ENCODE measurements around the gene CBFB.

The CBFB gene

DNA sequence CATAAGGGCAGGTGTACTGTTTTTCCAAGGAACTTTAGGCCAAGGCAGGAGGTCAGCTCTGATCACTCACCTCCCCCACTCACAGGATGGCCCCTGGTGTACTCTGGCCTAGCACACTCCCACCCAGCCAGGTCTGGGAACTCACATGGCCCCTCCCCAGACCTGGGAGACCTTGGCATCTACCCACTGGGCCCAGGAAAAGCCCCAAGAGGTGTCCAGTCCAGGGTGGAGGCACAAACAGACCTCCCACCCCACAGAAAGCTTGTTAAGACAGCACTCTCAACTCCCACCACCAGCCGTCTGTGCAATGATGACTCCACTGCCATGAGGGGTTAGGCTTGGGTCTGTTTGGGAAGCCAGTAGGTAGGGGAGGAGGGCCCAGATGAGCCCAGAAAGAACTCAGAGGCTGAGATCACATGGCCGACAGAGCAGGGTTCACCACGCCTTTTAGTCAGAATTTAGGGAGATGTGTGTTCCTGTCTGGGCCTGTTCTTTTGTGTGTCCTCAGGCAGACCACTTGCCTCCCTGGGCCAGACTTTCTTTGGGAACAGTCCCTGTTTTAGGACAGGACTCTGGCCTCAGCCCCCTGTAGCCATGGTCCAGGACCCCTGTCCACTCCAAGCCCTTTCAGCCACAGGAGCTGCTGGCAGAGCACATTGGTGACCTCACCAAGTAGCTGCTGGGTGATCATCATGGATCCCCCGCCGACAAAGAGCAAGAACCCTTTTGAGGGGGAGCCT lies 12.1 kb upstream of the CBFB start:
- DNase-seq: no peak

GRCh38 chr16:67017421-67017750 lies 11.6 kb upstream of the CBFB start:
- no peak for DNase-seq

- peak in 46 of 58 donors; percentile 10 to 72 (median 44) for DNase-seq
Measured at GRCh38 chr16:67017810-67018488, 11.0 kb upstream of the CBFB start.

DNA sequence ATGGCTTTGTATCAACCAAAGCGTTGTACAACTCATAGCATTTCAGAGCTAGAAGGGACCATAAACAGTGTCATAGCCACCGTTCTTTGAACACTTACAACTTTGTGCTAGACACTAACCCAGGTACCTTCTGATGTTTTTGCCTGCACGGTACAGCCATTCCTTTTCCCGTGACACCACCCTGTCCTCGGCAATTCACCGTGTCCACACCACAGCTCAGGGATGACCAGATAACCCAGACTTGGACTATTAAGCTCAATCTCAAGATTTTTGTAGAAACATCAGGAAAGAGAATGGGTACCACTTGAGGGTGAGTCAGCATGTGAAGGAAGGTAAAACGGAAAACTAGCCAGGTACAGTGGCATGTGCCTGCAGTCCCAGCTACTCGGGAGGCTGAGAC lies 9.8 kb upstream of the CBFB start:
- no peak for DNase-seq

GRCh38 chr16:67021321-67021720 lies 7.6 kb upstream of the CBFB start:
- DNase-seq: no peak

DNA sequence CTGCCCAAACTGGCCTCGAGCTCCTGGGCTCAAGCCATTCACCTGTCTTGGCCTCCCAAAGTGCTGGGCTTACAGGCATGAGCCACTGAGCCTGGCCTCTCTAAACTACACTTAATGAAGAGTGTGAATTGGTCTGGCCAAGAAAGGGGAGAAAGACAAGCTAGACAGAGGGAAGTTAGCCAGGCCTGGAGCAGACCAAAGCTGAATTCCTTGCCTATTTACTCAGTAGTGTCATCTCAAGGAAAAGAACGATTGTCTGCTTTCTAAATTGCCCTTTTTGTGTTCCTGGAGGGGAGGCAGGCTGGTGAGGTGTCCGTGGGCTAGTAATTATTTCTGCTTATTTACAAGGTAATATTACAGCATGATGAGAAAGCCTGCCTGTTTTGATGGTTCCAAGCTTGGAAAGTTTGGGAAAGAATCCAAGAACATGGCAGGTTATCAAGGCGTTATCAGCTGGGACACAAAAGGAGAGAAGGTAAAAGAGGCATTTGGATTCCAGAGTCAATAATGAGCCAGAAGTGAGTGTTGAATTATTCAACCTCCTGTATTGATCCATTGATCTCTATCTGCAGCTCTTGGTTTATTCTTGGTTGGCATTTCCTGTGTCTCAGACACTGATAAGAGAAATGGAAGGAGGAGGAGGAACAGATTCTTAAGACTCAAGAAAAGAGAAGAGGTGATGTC lies 6.3 kb upstream of the CBFB start:
- no peak for DNase-seq

DNA sequence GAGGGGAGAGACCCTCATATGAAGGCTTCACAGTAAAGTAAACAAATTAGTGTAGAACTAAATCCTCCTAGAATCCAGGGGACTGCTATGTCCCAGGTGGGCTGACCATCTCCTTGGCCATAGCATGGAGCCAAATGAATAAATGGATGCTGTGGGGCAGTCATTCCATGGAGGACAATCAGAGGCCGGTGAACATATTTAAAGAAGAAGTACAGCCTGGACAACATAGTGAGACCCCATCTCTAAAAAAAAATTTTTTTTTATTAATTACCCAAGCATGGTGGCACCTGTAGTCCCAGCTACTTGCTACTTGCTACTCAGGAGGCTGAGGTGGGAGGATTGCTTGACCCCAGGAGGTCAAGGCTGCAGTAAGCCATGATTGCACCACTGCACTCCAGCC lies 5.3 kb upstream of the CBFB start:
- DNase-seq: no peak

- DNase-seq: no peak
Measured at GRCh38 chr16:67024384-67025209, 4.4 kb upstream of the CBFB start.

GRCh38 chr16:67025210-67025550 lies 3.8 kb upstream of the CBFB start:
- DNase-seq: no peak

DNA sequence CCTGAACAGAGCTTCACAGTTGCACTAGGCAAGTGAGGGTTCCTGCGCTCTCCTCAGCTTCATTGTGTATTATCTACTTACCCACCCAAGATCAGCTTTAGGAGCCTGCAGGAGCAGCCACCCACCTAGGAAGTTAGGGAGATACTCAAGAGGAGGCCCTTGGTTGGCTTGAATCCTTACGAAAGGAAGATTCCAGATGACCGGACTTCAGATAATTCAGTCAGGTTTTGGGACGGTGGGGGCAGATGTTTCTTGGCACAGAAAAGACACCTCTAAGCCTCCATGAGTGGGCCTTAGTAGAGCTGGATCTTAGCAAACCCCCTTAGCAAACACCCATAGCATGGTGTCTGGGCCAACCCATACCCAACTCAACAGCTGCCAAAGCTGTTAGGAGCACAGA lies 2.4 kb upstream of the CBFB start:
- no peak for DNase-seq

GRCh38 chr16:67027046-67027445 lies 1.9 kb upstream of the CBFB start:
- DNase-seq: no peak

GRCh38 chr16:67028167-67028695 lies 718 bp upstream of the CBFB start:
- no peak for DNase-seq

DNA sequence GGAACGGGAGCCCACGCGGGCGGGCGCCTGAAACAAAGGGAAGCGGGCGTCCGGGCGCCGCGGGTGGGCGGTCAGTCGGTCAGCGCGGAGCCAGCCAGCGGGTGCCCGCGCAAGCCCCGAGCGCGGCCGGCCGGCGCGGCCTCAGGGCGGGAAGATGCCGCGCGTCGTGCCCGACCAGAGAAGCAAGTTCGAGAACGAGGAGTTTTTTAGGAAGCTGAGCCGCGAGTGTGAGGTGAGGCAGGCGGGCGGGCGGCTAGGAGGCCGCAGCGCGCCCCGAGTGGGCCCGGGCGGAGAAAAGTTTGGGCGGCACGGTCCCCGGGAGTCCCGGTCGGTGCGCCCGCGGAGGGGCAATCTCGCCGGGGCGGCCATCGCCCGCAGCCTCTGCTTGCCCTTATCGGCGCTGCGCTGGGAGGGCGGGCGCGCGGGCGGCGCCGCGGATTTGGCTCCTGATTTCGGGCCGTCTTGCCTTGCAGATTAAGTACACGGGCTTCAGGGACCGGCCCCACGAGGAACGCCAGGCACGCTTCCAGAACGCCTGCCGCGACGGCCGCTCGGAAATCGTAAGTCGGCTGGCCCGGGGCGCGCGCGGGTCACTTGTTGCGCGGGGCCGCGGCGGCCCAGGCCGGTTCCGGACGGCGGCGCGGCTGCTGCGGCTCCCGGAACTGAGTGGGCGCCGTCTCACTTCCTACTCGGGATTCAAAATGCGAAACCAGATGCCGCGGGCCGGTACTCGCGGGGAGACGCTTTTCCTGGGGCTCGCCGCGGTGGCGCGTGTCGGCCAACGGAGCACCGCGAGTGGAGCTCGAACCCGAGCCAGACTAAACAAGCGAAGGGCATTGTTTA lies 526 bp downstream of the CBFB start:
- DNase-seq: peak in 40 of 58 donors; percentile 16 to 75 (median 52)

- DNase-seq: no peak
Measured at GRCh38 chr16:67030221-67030962, 1.4 kb downstream of the CBFB start.

- no peak for DNase-seq
Measured at GRCh38 chr16:67034487-67034886, 5.5 kb downstream of the CBFB start.

GRCh38 chr16:67035364-67035763 lies 6.4 kb downstream of the CBFB start:
- no peak for DNase-seq

GRCh38 chr16:67036323-67036741 lies 7.4 kb downstream of the CBFB start:
- DNase-seq: no peak

GRCh38 chr16:67039260-67040020 lies 10.5 kb downstream of the CBFB start:
- DNase-seq: no peak

- DNase-seq: no peak
Measured at GRCh38 chr16:67040166-67040565, 11.2 kb downstream of the CBFB start.
